Cardiac muscle cell (in vitro differentiated cells and primary cell): ENCODE measurements around the gene SPAG16. TPM values are rescaled to one million over a fixed set of nuclear protein-coding genes. Genes with fewer than 3 reads are reported as not detected.
"Not testable (repeated sequence)": the region's sequence is repeated elsewhere in the genome, so short reads cannot be mapped to it uniquely, and the experiment has no call there.

Experiments
- DNase-seq, 2 donors: peaks; one replicate each; pipeline versions ENCODE4 v3.0.0 to v3.0.0-alpha.2; 2010 to 2017; ENCODE audit warnings: low read depth in 1 of 2, low spot score in 1 of 2
- H3K27ac ChIP-seq: fragments of 200-600 bp; sonication (generic); 2 replicates; pipeline ENCODE4 v1.5.1; 2016
- H3K27me3 ChIP-seq: fragments of 200-600 bp; sonication (generic); 2 replicates; pipeline ENCODE4 v1.6.0; 2016; ENCODE audit warnings: control low read depth
- H3K36me3 ChIP-seq: fragments of 200-600 bp; sonication (generic); 2 replicates; pipeline ENCODE4 v1.5.1; 2016; ENCODE audit warnings: control low read depth
- H3K4me1 ChIP-seq: fragments of 200-600 bp; sonication (generic); 2 replicates; pipeline ENCODE4 v1.8.1; 2017; ENCODE audit warnings: low read depth, mild to moderate bottlenecking, mixed run types
- H3K4me3 ChIP-seq: fragments of 200-600 bp; sonication (generic); 2 replicates; pipeline ENCODE4 v1.5.1; 2016; ENCODE audit warnings: mild to moderate bottlenecking
- H3K9me3 ChIP-seq: fragments of 200-600 bp; sonication (generic); 2 replicates; pipeline ENCODE4 v1.5.1; 2017; ENCODE audit warnings: low read depth, mild to moderate bottlenecking, control low read depth
- polyA plus RNA-seq: library from polyadenylated mRNA; unstranded; fragments of >200 nt; fragmentation: Nextera tagmentation; extraction: Ambion mirVana; gene quantifications from 2 replicates; pipeline ENCODE4 v1.2.1, GENCODE V29; 2016
- total RNA-seq: library from RNA; depleted of rRNA; stranded (reverse); fragments of >200 nt; gene quantifications from 2 replicates; pipeline ENCODE4 v1.2.3, GENCODE V29; 2016
- TF ChIP-seq, protein P1 (sequence below): IDR thresholded peaks from 2 replicates; pipeline ENCODE4 v1.5.1; 2012; ENCODE audit warnings: low read depth, mild to moderate bottlenecking, low read length

The SPAG16 gene
- total and polyA plus RNA-seq, 2 experiments from 2014 or later, result 32.8 to 57.9 TPM

DNA sequence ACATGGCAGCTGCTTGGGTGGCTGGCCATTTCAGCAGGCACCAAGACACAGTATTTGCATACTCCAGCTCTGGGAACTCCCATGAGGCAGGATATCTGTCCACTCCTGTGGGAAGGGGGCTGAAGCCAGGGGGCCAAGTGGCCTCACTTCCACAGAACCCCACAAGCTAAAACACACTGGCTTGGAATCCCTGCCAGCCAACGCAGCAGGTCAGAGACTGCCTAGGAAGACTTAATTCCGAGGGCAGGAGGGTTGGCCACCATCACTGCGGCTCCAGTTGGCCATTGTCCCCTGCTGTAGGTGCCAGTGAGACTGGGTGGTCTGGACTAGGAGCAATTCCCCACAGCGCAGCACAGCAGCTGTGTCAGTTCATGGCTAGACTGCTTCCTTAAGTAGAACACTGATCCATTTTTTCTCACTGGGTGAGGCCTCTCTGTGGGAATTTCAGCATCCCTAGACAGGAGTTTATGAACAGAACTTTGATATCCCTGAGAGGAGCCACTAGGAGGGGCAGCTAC, 52.0 kb downstream of the SPAG16 start:
- no peak overlapping the region for H3K27ac ChIP-seq
- no peaks in the 10 kb centered on the region for H3K4me1 ChIP-seq
- H3K4me3 ChIP-seq, result no peak overlapping the region
- no peaks in the 10 kb centered on the region for H3K9me3 ChIP-seq
- DNase-seq, result no peak
- H3K27me3 ChIP-seq, result no peaks in the 10 kb centered on the region
- no peaks in the 10 kb centered on the region for H3K36me3 ChIP-seq
- TF ChIP-seq, protein P1, sequence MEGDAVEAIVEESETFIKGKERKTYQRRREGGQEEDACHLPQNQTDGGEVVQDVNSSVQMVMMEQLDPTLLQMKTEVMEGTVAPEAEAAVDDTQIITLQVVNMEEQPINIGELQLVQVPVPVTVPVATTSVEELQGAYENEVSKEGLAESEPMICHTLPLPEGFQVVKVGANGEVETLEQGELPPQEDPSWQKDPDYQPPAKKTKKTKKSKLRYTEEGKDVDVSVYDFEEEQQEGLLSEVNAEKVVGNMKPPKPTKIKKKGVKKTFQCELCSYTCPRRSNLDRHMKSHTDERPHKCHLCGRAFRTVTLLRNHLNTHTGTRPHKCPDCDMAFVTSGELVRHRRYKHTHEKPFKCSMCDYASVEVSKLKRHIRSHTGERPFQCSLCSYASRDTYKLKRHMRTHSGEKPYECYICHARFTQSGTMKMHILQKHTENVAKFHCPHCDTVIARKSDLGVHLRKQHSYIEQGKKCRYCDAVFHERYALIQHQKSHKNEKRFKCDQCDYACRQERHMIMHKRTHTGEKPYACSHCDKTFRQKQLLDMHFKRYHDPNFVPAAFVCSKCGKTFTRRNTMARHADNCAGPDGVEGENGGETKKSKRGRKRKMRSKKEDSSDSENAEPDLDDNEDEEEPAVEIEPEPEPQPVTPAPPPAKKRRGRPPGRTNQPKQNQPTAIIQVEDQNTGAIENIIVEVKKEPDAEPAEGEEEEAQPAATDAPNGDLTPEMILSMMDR, result no peak

DNA sequence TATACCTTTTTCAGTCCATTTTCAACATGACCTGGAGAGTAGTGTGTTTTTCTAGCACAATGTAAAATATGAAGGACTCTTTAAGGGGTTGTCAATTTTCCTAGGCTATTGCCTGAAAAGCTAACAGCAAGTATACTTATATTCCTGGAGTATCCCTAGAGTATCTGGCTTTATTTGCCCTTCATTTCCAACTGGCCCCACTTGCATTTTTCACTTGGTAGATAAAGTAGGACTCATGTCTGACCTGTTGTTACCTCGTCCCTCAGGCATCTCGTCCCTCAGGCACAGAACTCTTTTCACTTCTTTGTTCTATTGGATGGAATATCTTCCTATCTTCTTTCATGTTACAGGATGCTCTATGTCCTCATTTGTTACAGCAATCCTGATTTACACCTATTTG, 69.2 kb downstream of the SPAG16 start:
- Histone ChIP-seq H3K27me3 (no peaks in the 10 kb centered on the region), H3K4me3 (no peak overlapping the region), H3K27ac (no peak overlapping the region), H3K4me1 (no peaks in the 10 kb centered on the region), H3K36me3 (no peaks in the 10 kb centered on the region), H3K9me3 (no peaks in the 10 kb centered on the region)
- DNase-seq, result no peak
- TF ChIP-seq, protein P1, result no peak

DNA sequence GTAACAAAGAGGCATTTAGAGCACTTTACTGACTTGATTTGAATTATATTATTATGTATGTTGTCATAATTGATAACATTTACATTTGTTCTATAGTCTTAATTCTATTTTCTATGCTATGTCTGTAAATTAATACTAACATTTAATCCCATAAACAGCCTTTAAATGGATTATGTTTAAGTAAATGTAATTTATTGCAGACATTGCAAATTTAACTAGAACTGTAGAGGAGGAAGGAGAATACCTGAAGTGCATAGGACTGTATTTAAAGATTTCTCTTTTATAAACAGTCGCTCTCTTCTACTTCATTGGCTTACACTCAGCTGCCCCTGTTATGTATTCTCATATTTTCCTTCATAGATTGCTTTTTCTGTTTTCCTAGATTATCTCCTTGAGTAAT, 92.4 kb downstream of the SPAG16 start:
- H3K9me3 ChIP-seq, result no peaks in the 10 kb centered on the region
- DNase-seq, result no peak
- TF ChIP-seq, protein P1, result no peak
- no peaks in the 10 kb centered on the region for H3K36me3 ChIP-seq
- no peak overlapping the region for H3K27ac ChIP-seq
- no peak overlapping the region for H3K4me3 ChIP-seq
- no peaks in the 10 kb centered on the region for H3K27me3 ChIP-seq
- no peaks in the 10 kb centered on the region for H3K4me1 ChIP-seq

DNA sequence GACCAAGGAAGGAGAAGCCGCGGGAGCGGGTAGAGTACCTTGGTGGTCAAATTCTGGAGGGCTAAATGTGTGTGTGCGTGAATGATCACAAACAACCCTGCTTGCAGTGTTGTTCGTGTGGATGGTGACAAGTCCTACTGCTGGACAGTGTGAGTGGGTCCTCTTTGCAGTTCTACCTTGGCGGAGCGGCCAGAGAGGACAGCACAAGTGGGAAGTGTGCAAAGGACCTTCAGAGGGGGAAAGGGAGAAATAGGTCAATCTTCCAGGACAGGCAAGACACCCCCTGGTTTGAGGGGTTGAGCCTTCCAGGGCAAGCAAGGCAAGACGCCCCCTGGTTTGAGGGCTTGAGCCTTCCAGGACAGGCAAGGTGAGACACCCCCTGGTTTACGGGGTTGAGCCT, 122.8 kb downstream of the SPAG16 start:
- DNase-seq, H3K4me1 ChIP-seq, H3K27ac ChIP-seq, H3K9me3 ChIP-seq, H3K4me3 ChIP-seq, H3K36me3 ChIP-seq, H3K27me3 ChIP-seq: not testable (repeated sequence)

DNA sequence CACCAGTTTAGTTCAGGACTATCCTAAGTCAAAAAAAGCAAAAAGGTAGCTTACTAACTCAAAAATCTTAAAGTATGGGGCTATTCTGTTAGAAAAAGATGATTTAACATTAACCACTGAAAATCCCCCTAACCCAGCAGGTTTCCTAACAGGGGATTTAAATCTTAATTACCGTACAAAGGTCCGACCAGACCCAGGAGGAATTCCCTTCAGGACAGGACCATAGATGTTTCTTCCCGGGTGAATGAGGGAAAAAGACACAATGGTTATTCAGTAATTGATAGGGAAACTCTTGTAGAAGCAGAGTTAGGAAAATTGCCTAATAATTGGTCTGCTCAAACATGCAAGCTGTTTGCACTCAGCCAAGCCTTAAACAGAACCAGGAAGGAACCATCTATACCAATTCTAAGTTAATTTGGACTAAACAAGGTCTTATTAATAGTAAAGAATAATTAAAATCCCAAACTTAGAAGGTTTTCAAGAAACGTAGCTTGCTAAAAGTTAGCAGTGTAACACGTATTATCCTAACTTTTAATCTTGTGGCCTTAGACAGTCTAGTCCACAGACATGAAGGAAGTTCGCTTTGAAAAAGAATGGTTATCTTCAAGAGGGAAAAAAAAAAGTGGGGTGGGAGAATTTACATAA, 124.3 kb downstream of the SPAG16 start:
- H3K4me3 ChIP-seq, H3K27me3 ChIP-seq, H3K4me1 ChIP-seq, H3K27ac ChIP-seq, H3K9me3 ChIP-seq, H3K36me3 ChIP-seq, DNase-seq: not testable (repeated sequence)

DNA sequence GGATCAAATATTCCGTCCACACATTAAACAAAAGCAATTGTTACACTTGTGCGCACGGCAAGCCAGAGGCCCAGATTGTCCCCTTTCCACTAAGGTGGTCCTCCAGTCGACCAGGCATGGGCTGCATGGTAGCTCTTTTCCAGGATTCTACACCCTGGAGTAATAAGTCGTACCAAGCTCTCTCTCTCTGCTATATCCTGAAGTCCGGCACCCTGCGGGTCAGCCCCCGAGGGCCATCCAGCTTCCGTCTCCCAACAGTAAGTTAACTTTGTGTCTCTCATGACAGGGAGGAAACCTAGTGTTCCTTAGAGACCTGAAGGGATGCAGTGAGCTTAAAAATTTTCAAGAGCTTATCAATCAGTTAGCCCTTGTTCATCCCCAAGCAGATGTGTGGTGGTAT, 126.4 kb downstream of the SPAG16 start:
- H3K4me3 ChIP-seq, H3K36me3 ChIP-seq, H3K9me3 ChIP-seq, H3K27me3 ChIP-seq, DNase-seq, H3K27ac ChIP-seq, H3K4me1 ChIP-seq: not testable (repeated sequence)

DNA sequence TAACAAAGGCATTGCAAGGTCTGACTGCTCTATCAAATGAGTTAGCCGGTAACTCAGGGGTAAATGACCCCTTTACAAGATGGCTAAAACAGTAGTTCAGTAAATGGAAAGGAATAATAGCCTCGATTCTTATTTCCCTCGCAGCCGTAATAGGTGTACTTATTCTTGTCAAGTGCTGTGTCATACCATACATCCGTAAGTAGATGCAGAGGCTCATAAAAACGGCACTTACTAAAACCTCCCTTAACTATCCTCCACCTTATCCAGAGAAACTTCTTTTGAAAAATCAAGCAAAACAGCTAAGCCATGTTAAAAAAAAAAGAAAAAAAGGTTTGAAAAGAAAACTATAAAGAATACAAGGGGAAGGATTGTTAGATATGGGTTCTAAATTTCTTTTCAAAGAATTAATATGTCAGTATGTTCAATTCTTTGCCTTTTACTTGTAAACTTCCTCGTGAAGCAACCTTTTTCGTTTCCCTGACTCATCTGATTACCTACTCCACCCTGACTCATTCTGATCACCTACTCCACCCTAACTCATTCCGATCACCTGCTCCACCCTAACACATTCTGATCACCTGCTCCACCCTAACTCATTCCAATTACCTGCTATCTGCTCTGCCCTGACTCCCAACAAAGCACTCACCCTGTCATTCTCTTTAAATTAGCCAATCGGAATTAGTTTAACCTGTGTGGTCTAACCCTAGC, 127.5 kb downstream of the SPAG16 start:
- Histone ChIP-seq H3K36me3 (no peaks in the 10 kb centered on the region), H3K9me3 (no peaks in the 10 kb centered on the region), H3K27me3 (no peaks in the 10 kb centered on the region), H3K4me3 (no peak overlapping the region), H3K27ac (no peak overlapping the region), H3K4me1 (no peaks in the 10 kb centered on the region)
- DNase-seq, result no peak
- TF ChIP-seq, protein P1, result no peak
